Anterior cingulate cortex (tissue), 58 donors: ENCODE results near the gene GCN1.

Experiments
- DNase-seq, 58 donors: peaks; one replicate each; lab custom pipeline; 2025; lab: John Stamatoyannopoulos, UW

Gene GCN1

DNA sequence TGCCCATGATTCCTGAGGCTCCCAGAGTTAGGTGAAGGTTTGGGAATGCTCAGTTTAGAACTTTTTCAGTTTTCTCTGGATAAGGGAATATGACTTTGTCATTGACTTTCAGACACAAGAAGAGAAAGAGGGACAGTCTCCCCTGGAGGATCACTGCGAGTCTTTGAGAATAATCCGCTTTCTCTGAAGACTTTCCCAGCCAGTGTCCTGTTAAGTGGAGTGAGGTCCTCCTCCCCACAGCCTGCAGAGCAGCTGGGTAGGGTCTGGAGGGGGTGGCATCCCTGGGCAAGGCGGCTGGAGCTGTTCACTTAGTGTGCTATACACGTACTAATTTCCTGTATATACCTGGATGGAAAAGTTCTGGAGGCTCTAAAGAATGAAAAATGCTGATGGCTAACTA lies 69.5 kb downstream of the GCN1 start:
- DNase-seq: no peak

DNA sequence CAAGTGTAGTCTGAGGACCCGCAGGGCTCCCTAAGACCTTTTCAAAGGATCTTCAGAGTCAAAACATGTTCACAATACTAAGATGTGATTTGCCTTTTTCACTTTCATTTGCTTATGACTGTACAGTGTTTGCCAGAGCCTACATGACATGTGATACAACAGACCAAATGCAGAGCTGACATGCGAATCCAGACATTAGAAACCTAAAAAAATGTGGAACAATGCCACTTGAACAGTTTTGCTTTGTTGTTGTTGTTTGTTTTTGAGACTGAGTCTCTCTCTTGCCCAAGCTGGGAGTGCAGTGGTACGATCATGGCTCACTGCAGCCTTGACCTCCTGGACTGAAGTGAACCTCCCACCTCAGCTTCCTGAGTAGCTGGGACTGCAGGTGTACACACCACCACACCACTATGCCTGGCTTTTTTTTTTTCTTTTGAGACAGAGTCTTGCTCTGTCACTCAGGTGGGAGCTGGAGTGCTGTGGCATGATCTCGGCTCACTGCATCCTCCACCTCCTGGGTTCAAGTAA lies 72.7 kb downstream of the GCN1 start:
- DNase-seq: no peak

DNA sequence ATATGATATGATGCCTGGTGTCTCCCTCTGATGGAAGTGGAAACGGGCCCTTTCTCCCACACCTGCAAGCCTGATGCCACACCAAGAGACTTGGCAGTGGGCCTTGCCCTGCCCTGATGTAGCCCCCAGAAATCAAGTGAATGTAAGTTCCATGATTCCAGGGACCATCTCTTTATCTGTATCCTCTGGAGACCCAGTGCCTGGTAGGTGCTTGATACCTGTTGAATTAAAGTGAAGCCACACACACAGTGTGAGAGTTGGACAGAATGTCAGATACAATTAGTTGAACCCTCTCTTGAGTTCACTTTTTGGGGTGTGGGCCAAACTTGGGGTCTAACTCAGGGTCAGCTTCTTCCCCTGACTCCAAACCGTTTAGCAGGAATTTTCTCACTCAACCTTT lies 73.2 kb downstream of the GCN1 start:
- DNase-seq: no peak

DNA sequence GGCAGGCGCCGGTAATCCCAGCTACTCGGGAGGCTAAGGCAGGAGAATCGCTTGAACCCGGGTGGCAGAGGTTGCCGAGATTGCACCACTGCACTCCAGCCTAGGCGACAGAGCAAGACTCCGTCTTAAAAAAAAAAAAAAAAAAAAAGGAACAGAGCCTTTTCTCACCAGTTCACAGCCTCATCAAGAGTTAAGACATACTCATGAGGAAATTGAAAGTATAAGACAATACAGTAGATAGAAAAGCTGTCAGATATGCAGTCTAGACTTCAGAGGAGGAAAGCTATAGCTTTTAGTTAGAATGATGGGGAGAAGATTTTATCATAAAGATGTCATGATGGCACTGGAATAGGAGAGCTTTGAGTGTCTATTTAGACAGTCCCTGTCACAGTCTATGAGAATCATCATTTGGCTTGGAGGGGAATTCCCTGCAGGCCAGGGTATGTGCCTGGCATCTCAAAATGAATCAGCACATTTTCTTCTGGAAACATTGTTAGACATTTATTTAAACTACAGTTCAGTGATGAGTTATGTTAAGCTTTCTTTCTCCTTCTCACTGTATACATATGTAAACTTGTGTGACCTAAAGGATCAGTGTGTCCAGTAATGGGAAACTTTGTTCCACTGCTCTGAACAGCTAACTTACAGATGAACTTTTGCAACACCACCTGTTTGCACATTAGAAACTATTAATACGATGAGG lies 75.1 kb downstream of the GCN1 start:
- DNase-seq: no peak

DNA sequence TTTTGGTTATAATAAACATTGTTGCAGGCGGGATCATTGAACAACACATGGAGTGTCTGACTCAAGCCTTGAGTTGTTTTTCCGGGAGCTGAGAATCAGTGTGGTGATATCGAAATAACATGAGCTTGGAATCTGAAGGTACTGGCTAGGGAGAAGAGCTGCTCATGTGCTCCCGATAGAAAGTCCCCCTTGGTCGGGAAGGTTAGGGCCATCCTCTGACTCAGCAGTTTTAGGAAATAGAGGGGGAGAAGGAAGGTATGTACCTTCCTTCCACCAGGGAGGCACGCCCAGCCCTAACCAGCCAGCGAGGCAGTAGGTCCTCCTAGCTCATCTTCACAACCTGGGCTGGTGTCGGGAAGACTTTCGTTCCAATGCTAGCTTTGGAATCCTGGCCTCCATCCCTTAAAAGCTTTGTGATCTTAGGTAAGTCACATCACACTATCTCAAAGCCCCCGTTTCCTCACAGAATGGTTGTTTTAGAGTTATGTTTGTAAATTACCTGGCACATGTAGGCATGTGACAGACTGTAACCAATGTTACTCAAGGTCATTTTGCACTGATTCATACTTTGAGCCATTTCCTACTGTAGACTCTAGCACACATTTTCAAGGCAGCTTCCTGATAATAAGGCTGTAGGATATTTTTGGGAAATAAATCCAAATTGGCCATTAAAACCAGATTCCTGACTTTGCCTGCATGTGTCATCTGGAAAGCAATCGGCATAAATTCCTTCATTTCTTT lies 76.0 kb downstream of the GCN1 start:
- no peak for DNase-seq

DNA sequence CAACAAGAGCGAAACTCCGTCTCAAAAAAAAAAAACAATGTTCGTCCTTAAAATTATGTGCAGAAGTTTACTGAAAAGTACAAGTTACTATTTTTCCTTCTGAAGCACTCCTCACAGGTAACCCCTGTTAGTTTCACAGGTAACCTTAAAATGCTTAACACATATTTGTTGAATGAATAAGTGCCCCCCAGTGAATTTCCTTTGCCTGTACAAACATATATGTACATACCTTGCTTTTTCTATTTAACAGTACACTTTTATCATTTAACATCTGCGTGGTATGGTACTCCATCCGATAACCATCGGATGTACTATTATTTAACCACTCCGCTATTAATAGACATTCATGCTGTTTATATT lies 76.6 kb downstream of the GCN1 start:
- no peak for DNase-seq

DNA sequence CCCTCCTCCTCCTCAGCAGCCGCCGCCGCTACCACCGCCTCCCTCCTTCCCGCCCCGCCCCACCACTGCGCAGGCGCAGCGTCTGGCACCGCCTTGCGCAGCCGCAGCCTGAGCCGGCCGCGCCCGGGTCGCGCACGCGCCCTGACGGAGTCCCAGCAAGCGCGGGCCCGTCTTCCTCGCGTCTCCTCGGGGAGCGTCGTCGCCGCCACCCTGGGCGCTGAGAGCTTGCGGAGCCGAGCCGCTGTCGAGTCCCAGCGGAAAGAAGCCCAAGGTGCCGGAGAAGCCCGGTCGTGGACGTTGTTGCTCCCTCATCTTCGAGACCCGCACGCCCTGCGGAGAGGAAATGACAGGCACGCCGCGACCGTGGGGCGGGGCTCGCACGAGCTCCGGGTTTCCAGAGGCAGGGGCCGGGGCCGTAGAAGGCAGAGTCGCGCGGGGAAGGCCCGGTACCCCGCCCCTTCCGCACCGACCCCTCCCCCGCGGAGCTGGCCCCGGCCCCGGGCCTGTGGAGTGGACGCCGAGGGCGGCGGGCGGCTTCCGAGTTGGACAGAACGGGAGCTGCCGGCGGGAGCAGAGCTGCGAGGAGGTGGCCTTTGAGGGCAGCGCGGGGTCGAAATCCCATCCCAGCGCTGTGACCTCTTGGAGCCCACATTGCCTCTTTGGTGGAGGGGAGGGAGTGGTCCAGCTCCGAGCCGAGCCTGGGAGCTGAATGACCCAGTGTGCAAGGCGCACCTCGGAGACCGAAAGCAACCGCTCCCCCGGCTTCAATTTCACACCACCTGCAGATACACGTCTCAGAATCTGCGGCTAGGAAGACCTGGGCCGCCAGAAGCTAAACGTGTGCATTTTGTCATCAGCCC lies 77.5 kb downstream of the GCN1 start:
- peak in 57 of 58 donors; percentile 59 to 95 (median 90) for DNase-seq

DNA sequence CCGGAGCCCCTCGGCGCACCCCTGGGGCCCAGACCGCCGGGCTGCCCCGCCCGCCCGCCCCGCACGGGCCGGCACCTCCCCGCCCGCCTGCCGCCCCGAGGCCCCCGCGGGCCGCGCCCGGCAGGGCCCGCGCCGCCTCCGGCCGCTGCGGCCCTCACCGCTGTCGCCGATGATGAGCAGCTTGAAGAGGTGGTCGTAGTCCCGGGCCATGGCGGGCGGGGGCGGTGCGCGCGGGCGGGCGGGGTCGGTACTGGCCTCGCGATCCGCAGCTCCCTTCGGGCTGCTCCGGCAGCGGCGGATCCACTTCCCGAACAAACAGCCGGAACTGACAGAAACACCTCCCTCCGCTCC lies 78.1 kb downstream of the GCN1 start, which contains the start of gene RAB35:
Gene RAB35 (minus strand): TSS at position 313 of the 351 bp plus-strand sequence. CDS start 103 bp downstream, at position 210.
- peak in 1 of 58 donors; percentile 55 for DNase-seq

DNA sequence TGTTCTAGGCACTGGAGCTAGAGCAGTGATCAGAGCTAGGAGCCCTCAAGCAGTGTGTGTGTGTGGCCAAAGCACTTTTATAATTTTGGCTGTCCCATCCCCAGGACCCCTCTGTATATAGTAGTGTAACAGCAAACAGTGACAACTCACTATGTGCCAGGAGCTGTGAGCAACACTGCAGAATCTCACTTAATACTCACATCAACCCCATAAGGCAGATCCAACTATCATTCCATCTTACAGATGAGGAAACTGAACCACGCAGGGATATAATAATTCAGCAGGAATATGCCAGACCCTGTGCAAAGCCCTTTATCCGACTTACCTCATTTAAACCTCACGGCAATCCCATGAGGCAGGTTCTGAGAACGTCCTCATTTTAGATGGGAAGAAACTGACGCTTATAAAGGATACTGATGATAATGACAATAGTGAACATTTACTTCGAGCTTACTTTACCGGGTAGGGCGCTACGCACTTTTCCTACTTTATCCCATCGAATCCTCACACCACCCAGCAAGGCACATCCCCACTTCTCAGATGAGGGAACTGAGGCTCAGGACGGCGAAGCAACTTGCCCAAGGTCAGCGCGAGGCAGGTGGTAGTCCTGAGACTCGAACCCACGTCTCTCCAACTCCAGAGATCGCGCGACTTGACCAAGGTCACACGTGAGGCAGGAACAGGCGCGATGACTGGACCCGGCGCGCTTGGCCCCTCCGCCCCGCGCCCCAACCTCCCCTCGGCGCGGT lies 78.6 kb downstream of the GCN1 start:
- DNase-seq: peak in 1 of 58 donors; percentile 9

DNA sequence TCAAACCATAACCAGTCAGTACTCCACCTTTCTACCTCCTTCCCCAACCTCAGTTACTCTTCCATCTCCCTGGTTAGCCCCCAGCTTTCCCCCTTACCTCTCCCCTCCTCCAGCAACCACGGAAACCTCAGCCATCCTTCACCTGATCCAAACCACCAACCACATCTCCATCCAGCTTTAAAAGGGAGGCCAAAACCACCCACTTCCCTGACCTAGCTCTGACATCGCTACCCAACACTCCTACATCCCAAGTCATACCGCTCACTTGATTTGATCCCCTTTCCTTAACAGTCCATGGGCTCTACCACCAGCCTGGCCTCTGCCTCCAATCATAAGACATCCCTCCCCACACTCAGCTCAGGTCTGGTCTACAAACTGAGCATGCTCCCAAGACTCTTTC lies 79.4 kb downstream of the GCN1 start:
- no peak for DNase-seq

DNA sequence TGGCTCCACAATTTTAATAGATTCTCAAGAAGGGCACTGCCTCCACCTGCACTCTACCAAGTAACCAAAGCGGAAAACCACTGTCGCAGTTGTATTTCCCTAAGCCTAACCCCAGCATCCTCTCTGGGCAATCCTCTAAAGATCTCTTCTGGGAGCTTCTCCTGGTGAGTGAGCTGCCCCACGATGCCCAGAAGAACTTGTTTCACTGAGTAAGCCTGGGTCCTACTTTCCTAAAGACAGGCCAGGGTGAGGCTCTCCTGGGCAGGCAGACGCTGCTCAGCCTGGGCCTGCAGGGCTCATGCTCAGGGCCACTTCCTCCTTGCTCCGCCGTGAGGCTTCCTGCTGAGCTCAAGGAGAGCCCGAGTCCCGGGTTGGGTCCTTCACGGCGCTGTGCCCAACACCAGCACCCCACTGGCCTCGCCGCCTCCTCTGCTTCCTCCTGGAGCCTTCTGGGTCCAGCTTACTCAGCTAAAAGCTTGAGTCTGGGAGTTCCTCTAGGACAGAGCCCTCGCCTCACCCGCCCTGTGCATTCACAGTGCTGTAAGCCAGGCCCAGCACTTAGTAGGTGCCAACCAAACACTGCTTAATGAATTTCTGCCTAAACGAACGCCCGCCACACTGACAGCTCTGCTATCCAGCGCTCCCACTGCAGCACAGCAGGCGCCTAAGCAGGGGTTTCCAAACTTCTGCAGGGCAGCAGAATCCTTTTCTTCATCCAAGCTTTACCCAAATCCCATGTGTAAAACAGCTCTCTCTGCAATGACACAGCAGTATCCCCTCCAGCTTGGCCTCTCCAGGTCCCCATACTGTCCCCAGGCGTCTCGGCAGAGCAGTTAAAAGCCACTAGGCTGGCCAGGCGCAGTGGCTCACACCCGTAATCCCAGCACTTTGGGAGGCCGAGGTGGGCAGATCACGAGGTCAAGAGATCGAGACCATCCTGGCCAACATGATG lies 83.7 kb downstream of the GCN1 start:
- DNase-seq: peak in 35 of 58 donors; percentile 10 to 70 (median 30)

DNA sequence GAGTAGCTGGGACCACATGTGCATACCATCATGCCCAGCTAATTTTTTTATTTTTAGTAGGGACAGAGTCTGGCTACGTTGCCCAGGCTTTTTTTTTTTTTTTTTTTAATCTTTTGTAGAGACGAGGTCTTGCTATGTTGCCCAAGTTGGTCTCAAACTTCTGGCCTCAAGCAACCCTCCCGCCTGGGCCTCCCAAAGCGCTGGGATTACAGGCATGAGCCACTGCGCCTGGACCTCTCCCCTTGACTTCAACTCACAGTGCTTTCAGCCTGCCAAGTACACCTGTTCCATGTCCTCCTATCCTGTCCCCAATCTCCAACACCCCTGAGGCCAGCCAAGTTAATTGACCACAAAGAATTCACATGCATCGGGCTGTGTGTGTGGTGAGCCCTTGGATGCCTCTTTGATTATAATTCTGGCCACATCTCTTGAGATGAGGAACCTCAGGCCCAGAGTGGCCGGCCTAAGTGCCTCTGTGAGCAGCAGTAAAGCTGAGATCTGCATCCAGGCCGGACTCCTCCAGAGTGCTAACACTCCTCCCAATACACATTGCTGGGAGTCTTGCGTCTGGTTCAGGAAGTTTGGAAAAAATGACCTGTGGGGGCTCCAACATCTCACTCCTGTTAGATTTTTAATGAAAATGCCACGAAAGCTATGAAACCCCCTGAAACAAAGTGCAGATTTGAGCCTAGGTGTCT lies 84.8 kb downstream of the GCN1 start:
- no peak for DNase-seq

DNA sequence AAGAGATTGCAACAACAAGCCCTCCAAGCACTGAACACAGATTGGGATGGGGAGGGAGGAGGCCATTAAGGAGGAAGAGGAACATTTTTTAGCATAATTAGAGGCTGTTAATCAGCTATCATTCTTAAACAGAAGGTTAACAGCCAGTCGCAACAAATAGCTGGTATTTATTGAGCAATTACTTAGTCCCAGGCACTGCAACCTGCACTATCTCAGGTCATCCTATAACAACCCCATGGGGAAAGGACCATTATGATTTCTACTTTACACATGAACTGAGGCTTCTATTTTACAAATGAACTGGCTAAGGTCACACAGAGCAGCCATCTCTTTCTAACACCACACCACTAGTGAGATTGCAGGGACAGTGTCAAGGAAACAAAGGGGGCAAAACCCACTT lies 88.4 kb downstream of the GCN1 start:
- no peak for DNase-seq

DNA sequence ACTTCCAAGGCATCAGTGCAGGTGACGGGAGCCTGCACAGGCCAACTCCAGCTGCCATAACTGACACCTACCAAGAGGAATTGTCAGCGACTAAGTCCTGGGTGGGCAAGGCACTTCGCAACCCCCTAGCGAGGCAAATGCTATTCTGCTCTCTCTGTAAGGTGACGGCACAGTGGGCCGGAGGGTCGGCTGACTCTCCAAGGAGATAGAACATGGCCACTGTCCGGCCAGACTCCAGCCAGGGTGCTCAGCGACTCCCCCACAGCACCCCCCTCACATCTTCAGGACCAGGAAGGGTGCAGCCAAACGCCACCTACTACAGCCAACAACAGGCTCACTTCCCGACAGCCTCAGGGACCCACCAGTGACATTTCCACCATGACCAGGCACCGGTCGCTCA lies 91.1 kb downstream of the GCN1 start:
- DNase-seq: no peak

DNA sequence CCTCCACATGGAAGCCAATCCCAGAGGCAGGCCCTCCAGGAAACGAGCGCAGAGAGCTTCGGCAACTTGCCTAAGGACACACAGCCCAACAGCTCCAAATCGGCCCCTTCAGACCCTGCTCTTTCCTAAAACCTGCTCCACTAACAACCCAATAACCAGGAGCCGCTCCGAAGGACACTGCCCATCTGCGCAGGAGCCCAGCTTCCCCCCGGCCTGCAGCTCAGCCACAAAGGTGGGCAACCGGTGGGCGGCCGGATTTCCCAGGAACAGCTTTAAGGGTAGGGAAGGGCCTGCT lies 91.5 kb downstream of the GCN1 start:
- DNase-seq: no peak

DNA sequence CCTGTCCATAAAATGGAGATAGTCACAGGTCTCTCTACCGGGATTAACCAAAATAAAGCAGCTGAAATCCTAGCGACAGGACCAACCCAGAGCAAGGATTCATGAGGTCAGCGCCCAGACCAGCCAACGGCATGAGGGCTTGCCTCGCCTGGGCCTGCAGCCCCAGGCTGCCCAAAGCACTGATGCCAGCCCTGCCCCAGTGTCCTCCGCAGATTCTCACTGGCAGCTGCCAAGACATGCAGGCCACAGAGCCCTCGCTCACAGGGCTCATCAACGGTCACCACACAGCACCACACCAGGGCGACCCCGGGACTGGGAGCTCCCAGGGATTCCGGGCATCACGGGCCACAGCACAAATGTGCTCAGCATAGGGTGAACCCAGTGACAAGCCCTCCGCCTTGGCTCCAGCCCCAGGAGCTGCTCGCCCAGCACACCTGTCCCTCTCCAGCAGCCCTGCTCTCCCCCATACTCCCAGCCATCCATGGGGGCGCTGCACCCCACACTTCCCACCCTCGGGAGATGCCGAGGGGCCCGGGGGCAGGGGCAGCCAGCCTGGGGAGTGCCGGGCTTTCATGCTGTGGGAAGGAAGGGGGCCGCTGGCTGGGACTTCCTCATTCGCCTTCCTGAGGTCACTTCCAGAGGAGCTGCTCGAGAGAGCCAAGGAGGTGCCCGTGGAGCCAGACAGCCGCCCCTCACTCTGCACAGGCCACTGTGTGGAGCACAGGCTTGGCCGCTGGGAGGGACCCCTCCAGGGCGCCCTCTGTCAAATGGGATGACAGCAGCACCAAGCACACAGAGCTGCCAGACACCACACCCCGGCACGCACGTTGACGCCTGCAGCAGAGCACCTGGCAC lies 92.1 kb downstream of the GCN1 start:
- DNase-seq: peak in 1 of 58 donors; percentile 5

DNA sequence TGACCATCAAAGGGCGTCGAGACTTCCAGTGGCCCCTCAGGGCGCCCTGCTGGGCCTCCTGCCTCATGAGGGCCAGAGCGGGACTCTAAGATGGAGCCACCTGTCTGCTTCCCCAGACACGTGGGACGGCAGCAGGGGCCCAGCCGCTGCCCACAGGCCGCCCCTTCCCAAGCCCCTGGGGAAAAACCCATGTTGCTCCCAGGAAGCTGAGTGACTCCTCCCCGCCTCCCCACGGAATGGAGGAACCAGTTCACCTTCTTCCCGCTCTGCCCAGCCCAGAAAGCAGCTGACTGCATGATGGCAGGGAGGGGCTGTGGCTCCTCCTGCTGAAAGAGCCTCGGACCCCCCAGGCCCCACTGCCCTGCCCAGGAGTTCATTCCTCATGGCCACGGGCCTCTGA lies 92.9 kb downstream of the GCN1 start:
- DNase-seq: no peak

DNA sequence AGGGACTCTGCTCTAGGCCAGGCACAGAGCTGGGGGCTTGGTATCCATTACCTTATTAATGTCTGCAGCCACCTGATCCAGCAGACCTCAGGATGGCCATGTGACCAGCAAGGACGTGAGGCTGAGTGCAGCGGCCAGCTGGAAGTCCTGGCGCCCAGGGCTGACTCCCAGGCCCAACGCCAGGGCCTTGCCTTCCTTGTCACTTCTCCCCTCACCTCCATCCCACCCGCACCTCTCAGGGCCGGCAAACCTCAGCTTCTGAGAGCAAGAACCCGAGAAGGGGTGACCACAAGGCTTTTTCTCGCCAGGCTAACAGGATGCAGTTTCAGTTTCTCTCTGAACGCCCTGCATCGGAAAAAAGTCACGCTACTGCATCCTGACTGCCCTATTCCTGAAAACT lies 93.3 kb downstream of the GCN1 start:
- no peak for DNase-seq
